ENCODE results near the gene MORC2.

GRCh38 chr22:30945653-30946052 lies 22.9 kb downstream of the MORC2 start:
- TF ChIP-seq CTCF (IDR thresholded peaks at IDR 0.05) (no peak), EP300 (IDR thresholded peaks at IDR 0.05) (no peak)
